Measurements from ENCODE around the gene CD1D.
"Not testable (repeated sequence)": the region's sequence is repeated elsewhere in the genome, so short reads cannot be mapped to it uniquely, and the experiment has no call there.

The CD1D gene

GRCh38 chr1:158180741-158181576 is at the start of gene CD1D:
Gene CD1D (plus strand): TSS chr1:158180895. CDS start chr1:158181102, 207 bp downstream.
- DNase-seq (ENCODE audit: low read depth): no peak

DNA sequence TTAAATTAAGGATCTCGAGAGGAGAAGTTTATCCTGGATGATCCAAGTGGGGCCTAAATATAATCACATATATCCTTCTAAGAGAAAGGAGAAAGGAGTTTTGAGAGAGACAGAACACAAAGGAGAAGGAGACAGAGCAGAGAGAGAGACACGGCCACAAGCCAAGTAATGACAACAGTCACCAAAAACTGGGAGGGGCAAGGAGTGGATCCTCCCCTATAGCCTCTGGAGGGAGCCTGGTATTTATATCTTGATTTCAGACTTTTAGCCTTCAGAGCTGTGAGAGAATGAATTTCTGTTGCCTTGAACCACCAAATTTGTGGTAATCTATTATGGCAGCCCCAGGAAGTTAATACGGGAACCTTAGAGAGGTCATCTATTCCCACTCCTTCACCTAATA is 49.5 kb upstream of the CD1D start:
- no peak for DNase-seq (ENCODE audit: low read depth)

- DNase-seq (ENCODE audit: low read depth): no peak
Measured at GRCh38 chr1:158140764-158141192, 39.9 kb upstream of the CD1D start.

DNA sequence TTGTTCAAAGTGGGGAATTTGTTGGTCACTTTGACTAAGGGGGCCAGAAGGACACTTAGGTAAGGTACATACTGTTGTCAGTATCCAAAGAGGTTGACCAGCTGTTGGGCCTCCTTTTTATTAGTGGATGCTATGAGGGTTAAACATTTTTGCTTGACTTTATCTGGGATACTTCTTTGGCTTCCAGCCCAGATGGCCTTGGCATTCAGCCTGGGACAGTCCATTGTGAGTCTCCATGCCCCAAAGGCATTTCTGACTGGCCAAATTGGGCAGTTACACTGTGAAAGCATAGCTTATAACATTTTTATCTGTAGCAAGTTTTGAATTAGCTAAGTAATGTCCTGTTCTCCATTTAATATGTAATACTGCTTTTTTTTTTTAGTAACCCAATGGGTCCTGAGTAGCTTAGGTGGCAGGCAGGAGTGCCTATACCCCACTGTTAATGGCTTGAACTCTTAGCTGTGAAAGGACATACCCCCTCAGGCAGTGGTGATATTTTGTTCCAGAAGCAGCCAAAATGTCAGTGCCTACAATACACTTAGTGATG is 35.4 kb upstream of the CD1D start:
- DNase-seq (ENCODE audit: low read depth): no peak

GRCh38 chr1:158146165-158146564 is 34.5 kb upstream of the CD1D start:
- DNase-seq (ENCODE audit: low read depth): no peak

DNA sequence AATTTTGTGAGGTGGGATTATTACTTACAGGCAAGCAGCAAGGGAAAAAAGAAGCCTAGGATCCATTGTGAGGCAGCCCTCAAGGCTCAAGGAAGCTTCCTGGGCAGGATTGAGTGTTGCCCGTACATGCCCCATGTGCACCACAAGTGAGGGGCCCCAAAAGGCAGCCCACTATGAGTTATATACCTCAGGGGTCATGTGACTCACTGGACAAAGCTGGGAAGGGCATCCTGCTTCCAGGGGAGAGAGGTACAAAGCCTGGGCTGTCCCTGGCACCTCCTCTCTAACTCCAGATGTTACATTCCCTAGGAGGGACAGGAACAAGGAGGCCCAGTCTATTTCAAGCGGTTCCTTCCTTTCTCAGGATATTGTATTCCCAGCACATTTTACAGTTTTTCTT is 34.0 kb upstream of the CD1D start:
- no peak for DNase-seq (ENCODE audit: low read depth)

- DNase-seq (ENCODE audit: low read depth): no peak
Measured at GRCh38 chr1:158147401-158147800, 33.3 kb upstream of the CD1D start.

- DNase-seq (ENCODE audit: low read depth): no peak
Measured at GRCh38 chr1:158147869-158148268, 32.8 kb upstream of the CD1D start.

DNA sequence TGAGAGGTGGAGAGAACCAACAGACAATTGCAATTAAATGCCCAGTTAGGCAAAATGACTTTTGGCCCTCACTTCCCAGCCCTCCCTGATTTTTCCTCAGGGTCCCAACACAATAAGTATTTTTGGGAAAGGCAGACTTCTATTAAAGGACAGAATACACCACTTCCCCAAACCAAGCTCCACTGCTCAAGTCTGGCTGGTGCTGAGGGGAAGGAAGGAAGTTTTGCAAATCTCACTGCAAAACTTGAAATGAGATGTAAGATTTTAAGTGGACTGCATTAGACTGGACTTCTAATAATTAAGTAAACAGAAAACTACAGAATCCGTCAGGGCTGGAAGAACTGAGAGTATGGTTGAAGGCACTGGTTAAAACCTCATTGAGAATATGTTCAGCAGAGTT is 32.2 kb upstream of the CD1D start:
- DNase-seq (ENCODE audit: low read depth): no peak

GRCh38 chr1:158149175-158149574 is 31.5 kb upstream of the CD1D start:
- no peak for DNase-seq (ENCODE audit: low read depth)

- DNase-seq (ENCODE audit: low read depth): peak; percentile 78
Measured at GRCh38 chr1:158149577-158150269, 31.0 kb upstream of the CD1D start.

DNA sequence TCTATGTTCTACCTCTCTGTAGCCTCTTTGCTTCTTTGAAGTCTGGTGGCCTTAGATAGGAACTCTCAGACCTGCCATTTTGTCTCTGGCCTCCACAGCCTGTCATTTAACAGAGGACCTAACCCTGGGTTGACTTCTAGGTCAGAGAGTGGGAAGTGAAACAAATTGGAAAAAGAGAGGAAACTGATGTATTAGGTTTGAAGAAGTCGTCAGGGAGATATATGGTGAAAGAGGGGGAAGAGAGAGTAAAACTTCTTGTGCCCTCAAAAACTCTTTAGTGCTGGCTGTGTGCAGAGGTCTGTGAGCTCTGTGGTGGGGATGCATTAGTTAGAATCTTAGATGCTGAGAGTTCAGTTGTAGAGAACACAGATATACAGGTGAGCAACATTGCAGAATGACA is 30.2 kb upstream of the CD1D start:
- DNase-seq (ENCODE audit: low read depth): no peak

- DNase-seq (ENCODE audit: low read depth): no peak
Measured at GRCh38 chr1:158153179-158153578, 27.5 kb upstream of the CD1D start.

DNA sequence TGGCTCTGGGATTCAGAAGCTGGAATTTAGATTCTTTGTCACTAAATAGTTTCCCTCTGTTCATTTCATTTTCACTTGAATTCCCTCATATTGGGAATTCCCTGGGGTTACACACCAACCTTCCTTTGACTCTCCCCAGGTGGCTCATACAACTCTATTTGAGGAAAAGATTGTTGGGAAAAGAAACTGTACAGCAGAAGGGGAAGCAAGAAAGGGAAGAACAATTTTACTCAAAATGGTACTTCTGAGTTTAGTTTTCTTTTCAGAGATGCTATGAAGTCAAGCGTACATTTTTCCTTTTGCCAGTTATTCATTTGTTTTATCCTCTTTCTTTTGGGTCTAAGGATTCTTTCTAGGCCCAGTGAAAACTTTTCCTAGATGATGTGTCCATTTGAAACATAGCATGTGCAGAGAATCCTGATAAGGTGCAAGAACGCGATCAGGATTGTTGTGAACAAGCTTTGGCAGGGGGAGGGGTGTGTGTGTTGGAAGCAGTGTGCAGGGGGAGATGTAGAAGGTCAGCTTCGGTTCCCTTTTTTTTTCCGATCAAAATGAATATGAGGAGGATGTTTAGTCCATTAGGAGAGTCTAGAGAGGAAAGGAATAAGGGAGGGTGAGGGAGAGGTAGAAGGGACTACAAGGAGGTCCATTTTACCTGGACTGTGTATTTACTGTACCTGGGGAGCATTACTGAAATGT is 26.8 kb upstream of the CD1D start:
- DNase-seq (ENCODE audit: low read depth): no peak

DNA sequence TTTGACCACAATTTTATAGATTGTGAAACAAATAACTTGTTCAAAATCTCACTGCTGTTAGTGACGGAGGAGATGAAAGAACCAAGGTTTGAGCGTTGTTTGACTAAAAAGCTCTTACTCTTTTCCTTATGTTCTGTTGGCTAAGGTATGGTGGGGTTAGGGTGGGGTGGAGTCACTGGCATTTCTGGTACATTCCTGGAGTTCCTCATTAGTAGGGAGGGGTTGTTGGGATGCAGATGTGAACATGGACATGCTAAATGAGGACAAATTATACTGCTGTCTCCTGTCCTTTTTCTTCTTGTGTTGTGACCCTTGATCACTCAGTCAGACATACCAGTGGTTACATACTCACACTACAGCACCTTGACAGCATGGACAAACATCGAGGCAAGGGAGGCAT is 26.2 kb upstream of the CD1D start:
- no peak for DNase-seq (ENCODE audit: low read depth)

DNA sequence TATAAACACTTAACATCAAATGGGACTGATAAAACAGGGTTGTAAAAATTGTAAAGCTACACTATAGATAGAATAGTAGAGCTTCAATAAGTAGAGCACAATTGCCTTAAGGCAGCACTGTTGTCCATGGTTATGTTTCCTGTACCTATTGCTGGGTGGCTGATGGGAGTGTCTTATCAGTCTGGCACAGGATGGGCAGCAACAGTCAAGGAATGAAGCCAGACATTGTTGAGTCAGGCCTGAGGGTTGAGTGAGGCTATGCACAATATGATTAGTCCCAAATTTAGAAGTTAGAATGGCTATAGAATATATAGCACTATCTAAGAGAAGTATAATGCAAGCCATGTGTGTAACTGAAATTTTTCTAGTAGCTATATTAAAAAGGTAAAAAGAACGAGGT is 25.0 kb upstream of the CD1D start:
- DNase-seq (ENCODE audit: low read depth): no peak

DNA sequence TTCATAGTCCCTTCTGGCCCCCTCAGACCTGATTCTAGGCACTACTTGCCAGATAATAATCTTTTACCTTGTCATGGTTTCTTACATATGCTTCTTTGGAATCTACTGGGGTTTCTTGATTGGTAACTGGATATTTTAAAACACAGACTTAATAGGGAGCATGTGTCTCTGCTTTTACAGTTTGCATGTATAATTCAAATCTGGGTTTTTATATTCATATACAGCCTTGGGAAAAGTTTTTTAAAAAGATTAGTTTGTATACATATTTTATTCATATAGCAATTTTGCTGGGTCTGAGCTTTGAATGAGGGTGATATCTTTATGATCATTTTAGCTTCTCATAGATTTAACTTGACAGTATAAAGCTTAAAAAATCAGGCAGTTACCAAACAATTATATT is 21.1 kb upstream of the CD1D start:
- DNase-seq (ENCODE audit: low read depth): no peak

GRCh38 chr1:158161446-158161845 is 19.2 kb upstream of the CD1D start:
- DNase-seq (ENCODE audit: low read depth): no peak

GRCh38 chr1:158163000-158163947 is 17.4 kb upstream of the CD1D start:
- DNase-seq (ENCODE audit: low read depth): no peak

GRCh38 chr1:158169105-158169504 is 11.6 kb upstream of the CD1D start:
- no peak for DNase-seq (ENCODE audit: low read depth)

GRCh38 chr1:158175915-158176314 is 4.8 kb upstream of the CD1D start:
- DNase-seq (ENCODE audit: low read depth): not testable (repeated sequence)

Measured in activated T-cell treated with anti-CD3 and anti-CD28 coated beads for 24 hours (primary cell).